Heart right ventricle (tissue), 16 donors: Measurements from ENCODE around the gene RSPH9. TPM values are rescaled to one million over a fixed set of nuclear protein-coding genes. Genes with fewer than 3 reads are reported as not detected.

Source experiments
- ATAC-seq, 8 donors: fragments of 200-7000 bp; cut with Tn5 transposase; one replicate each; pipeline ENCODE4 v1.9.1; 2020; ENCODE audit warnings: mild to moderate bottlenecking in 8 of 8, moderate library complexity in 8 of 8, moderate number of reproducible peaks in 1 of 8
- DNase-seq, 2 donors: peaks; one replicate each; pipeline ENCODE4 v3.0.0-alpha.2; 2020
- H3K27ac ChIP-seq, 10 donors: fragments of 200-600 bp; sonication (generic) in 2 of 10; one replicate each; pipeline versions ENCODE4 v1.5.0 to v1.8.0; 2020 to 2022; ENCODE audit warnings: mild to moderate bottlenecking in 3 of 10
- H3K27me3 ChIP-seq, 7 donors: fragments of 200-600 bp; one replicate each; pipeline ENCODE4 v1.8.0; 2021 to 2022; ENCODE audit warnings: mild to moderate bottlenecking in 2 of 7
- H3K36me3 ChIP-seq, 9 donors: fragments of 200-600 bp; sonication (generic) in 1 of 9; one replicate each; pipeline versions ENCODE4 v1.5.0 to v1.8.0; 2020 to 2022; ENCODE audit warnings: mild to moderate bottlenecking in 2 of 9
- H3K4me1 ChIP-seq, 9 donors: fragments of 200-600 bp; sonication (generic) in 1 of 9; one replicate each; pipeline versions ENCODE4 v1.5.0 to v1.8.0; 2020 to 2022; ENCODE audit warnings: mild to moderate bottlenecking in 4 of 9
- H3K4me3 ChIP-seq, 10 donors: fragments of 200-600 bp; sonication (generic) in 2 of 10; one replicate each; pipeline versions ENCODE4 v1.5.0 to v1.8.0; 2020 to 2022; ENCODE audit warnings: mild to moderate bottlenecking in 7 of 10, moderate library complexity in 2 of 10
- H3K9me3 ChIP-seq, 11 donors: fragments of 200-600 bp in 10 of 11; sonication (generic) in 2 of 11; one replicate each; pipeline versions ENCODE4 v1.5.0 to v1.8.0; 2013 to 2022; ENCODE audit warnings: mild to moderate bottlenecking in 2 of 11, control low read depth in 1 of 11, moderate library complexity in 1 of 11
- CTCF ChIP-seq, 9 donors: fragments of 200-600 bp; sonication (generic) in 2 of 9; IDR thresholded peaks; one replicate each; pipeline versions ENCODE4 v1.5.0 to v1.8.0; 2021 to 2022; ENCODE audit warnings: antibody characterized with exemption in 9 of 9, mild to moderate bottlenecking in 5 of 9, moderate library complexity in 1 of 9
- WGBS, 2 donors: extraction: QIAGEN DNeasy Blood & Tissue Kit; methylation state at CpG; one replicate each; pipeline ENCODE4 v1.1.7; 2013; ENCODE audit warnings: inconsistent platforms in 1 of 2; 5-methylcytosine and 5-hydroxymethylcytosine counted together
- intact Hi-C, 10 donors: fragments of 100-400 bp; cut with DNase I; formaldehyde crosslinking; loops; one replicate each; pipeline versions ENCODE4 v1.11.1 to v1.14.2; 2022
- polyA plus RNA-seq, 2 donors: library from polyadenylated mRNA; stranded (reverse); fragments of 200-250 nt; gene quantifications; one replicate each; pipeline ENCODE4 v1.2.3, GENCODE V29; 2013
- total RNA-seq, 10 donors: library from RNA; stranded (reverse); fragmentation: NEBNext Ultra II Directional in 3 of 10; extraction: Animal tissue kit (Norgen Biotek cat#: 25700) in 3 of 10; gene quantifications; one replicate each; pipeline versions ENCODE4 v1.2.1 to v1.2.4, GENCODE V29; 2021 to 2023
- donor health status: Arrhythmogenic right ventricular cardiomyopathy.
- donor health status: ischemic (EF 13 %, LVEDD 7.1; RV severe dilation, severe dysfunction).
- donor health status: healthy with polysubstance abuse.
- donor health status: DM: no; HTN: yes; CAD: no.
- donor health status: DM: no; HTN: no; CAD: no.
- donor health status: ischemic (EF 25% LVEDD 6.9; RV normal size, moderate dysfunction).
- donor health status: ischemic (EF 25% LVEDD 5.7; RV mildly dilated, moderate dysfunction).
- donor health status: healthy.
- donor health status: DM: yes; HTN: yes; CAD: no.
- donor health status: Ischemic cardiomyopathy.
- donor health status: ischemic (EF 35%, LVEDD 5.7; RV mildly dilated, moderate dysfunction).
- donor health status: nonischemic (EF 11% LVEDD 7.7; RV severe dilation, severe dysfunction).
- donor health status: DM: yes; HTN: yes; CAD: no.
- donor health status: PGD.
- donor health status: ischemic (EF 29% LVEDD 5.4; RV normal size, mild dysfunction).
- donor health status: nonischemic (EF 23%, LVEDD 6.1; RV moderate dilation, normal function).

Gene RSPH9
- total and polyA plus RNA-seq, 12 donors, result 0.09 to 0.45 (median 0.13) TPM; not detected in 5

GRCh38 chr6:43668151-43669028, 23.6 kb downstream of the RSPH9 start:
- intact Hi-C loops, result loop anchor here (2.0 to 10.0 kb wide), 13 partner anchors 49 to 410 kb away; partner anchors contain the start of gene VEGFA (in 1 of the 10)
- Histone ChIP-seq H3K4me1 (peaks cover 26 to 49% (median 41%) of the 10 kb centered on the region in 9 donors), H3K27ac (peak overlapping the region in 9 of 10 donors; percentile 19 to 85 (median 79)), H3K27me3 (no peaks in the 10 kb centered on the region), H3K4me3 (no peak overlapping the region), H3K36me3 (peaks cover 0 to 32% (median 12%) of the 10 kb centered on the region in 9 donors), H3K9me3 (no peaks in the 10 kb centered on the region)
- 18 to 26% methylated on average over 17 of the region's 17 CpGs for WGBS, 2 donors
- TF ChIP-seq CTCF (IDR thresholded peaks at IDR 0.05), result peak; percentile 22 to 67 (median 55)
- peak; percentile 44 to 76 (median 67) for ATAC-seq
- peak; percentile 57 to 59 for DNase-seq

DNA sequence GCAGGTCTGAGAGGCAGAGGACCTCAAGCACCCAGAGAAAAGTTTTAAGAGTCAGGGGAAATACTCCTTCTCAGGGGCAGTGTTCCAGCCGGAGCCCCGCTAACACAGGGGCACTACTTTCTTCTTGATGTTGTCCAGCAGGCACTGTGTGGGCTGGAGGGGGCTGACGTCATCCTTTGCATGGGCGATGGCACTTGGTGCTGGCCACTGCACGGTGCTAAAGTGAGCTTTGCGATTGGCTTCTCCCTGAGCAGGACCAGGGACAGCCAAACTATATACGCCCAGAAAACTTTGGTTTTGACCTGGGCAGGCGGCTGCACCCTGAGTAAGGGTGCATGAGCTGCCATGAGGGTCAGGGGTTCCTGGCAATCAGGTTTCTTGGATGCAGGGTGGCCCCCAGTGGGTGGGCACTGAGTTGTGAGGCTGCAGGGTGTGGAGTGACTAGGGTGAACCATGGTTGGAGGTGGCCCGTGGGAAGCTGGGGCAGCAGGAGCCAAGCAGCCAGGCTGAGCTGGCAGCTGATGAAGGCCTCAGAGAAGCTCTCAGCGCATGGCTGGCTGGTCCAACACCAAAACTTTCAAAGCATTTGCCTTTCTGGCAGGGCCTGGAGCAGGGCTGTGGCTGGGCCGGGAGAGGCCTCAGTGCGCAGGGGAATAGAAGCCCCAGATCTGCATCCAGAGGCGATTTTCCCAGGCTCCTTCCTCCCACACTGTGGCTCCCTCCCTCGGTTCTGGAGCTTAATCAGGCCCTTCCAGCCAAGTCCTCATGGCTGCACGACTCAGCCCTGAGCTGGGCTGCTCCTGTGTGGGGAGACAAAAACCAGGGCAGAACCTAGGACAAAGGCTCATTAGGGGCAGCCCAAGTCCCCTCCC, 24.4 kb downstream of the RSPH9 start:
- ATAC-seq (peak; percentile 62 to 81 (median 70)), DNase-seq (peak; percentile 72 to 77)
- Histone ChIP-seq H3K4me1 (peaks cover 26 to 49% (median 41%) of the 10 kb centered on the region in 9 donors), H3K9me3 (no peaks in the 10 kb centered on the region), H3K27ac (peak overlapping the region; percentile 19 to 85 (median 78)), H3K4me3 (no peak overlapping the region), H3K36me3 (peaks cover 0 to 41% (median 21%) of the 10 kb centered on the region in 9 donors), H3K27me3 (no peaks in the 10 kb centered on the region)
- intact Hi-C loops, result loop anchor here (2.0 to 10.0 kb wide), 13 partner anchors 48 to 410 kb away; partner anchors contain the start of gene VEGFA (in 1 of the 10)
- peak in 1 of 9 donors; percentile 11 for TF ChIP-seq CTCF (IDR thresholded peaks at IDR 0.05)
- 36 to 37% methylated on average over 15 of the region's 15 CpGs for WGBS, 2 donors

- Histone ChIP-seq H3K27ac (peak overlapping the region; percentile 19 to 85 (median 78)), H3K4me3 (no peak overlapping the region), H3K4me1 (peaks cover 26 to 49% (median 41%) of the 10 kb centered on the region in 9 donors), H3K9me3 (no peaks in the 10 kb centered on the region), H3K36me3 (peaks cover 0 to 48% (median 29%) of the 10 kb centered on the region in 9 donors), H3K27me3 (no peaks in the 10 kb centered on the region)
- intact Hi-C loops, result loop anchor here (2.0 to 10.0 kb wide), 13 partner anchors 47 to 409 kb away; partner anchors contain the start of gene VEGFA (in 1 of the 10)
- no peak for DNase-seq
- WGBS, 2 donors, result 79% methylated on average over 6 of the region's 6 CpGs
- TF ChIP-seq CTCF (IDR thresholded peaks at IDR 0.05), result no peak
- peak in 4 of 8 donors; percentile 0 to 16 (median 10) for ATAC-seq
Observed at GRCh38 chr6:43669922-43670622, 25.2 kb downstream of the RSPH9 start.
